ENCODE data around the gene SLX4.

The SLX4 gene

DNA sequence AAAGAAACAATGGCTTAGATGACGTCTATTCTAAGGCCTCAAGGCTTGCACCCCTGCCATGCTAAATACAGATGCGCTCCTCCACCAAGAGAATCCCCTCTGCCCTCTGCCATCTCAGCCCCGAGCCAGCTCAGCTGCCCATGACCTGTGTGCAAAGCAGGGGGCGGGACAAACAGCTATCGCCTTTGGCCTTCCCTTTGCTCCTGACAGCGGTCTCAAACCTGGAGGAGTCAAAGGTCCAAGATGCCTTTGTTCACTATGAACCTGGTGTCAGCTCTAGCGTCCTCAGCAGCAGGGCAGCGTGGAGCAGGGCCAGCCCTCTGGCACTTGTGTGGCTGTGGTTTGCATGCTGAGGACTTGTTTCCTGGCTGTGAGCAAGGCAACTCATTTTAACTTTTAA is 12.3 kb downstream of the SLX4 start:
- DNase-seq: no peak

GRCh38 chr16:3598236-3598635 is 13.2 kb downstream of the SLX4 start:
- no peak for DNase-seq

GRCh38 chr16:3597676-3598075 is 13.7 kb downstream of the SLX4 start:
- no peak for DNase-seq

- DNase-seq: no peak
These were observed 14.2 kb downstream of the SLX4 start for GRCh38 chr16:3597226-3597625.

- DNase-seq: no peak
These were observed 15.1 kb downstream of the SLX4 start for GRCh38 chr16:3596101-3596861.

DNA sequence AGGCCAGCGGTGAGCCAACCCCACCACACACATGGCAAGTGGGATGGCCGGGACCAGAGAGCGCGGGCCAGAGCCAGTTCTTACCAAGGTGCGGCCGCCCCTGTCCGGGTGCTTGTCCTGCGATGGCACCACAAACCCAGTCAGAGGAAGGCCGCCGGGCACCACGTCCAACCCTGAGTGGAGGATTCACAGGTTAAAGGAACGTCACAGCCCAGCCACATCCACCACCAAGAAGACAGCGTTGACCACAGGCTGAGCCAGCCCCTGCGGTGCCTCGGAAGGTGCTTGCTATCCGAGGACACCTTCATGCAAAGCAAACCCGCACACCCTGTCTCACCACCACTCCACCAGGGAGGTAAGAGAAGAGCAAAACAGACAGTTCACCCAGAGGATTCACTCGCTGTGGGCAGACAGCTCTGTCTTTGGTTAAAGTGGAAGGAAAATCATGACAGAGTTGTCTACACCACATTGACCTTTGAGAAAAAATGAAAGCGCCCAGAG is 15.8 kb downstream of the SLX4 start:
- DNase-seq: no peak

GRCh38 chr16:3595110-3595486 is 16.3 kb downstream of the SLX4 start:
- no peak for DNase-seq

GRCh38 chr16:3594316-3595109 is 16.9 kb downstream of the SLX4 start:
- DNase-seq: no peak

GRCh38 chr16:3592559-3592958 is 18.8 kb downstream of the SLX4 start:
- DNase-seq: no peak

GRCh38 chr16:3591991-3592390 is 19.4 kb downstream of the SLX4 start:
- no peak for DNase-seq

GRCh38 chr16:3591436-3591803 is 20.0 kb downstream of the SLX4 start:
- no peak for DNase-seq

GRCh38 chr16:3590736-3591435 is 20.5 kb downstream of the SLX4 start:
- DNase-seq: no peak

- no peak for DNase-seq
These were observed 21.3 kb downstream of the SLX4 start for GRCh38 chr16:3589991-3590701.

GRCh38 chr16:3589441-3589921 is 21.9 kb downstream of the SLX4 start:
- DNase-seq: no peak

- DNase-seq: no peak
These were observed 22.4 kb downstream of the SLX4 start for GRCh38 chr16:3589001-3589400.

- DNase-seq: no peak
These were observed 23.8 kb downstream of the SLX4 start for GRCh38 chr16:3587547-3588110.

DNA sequence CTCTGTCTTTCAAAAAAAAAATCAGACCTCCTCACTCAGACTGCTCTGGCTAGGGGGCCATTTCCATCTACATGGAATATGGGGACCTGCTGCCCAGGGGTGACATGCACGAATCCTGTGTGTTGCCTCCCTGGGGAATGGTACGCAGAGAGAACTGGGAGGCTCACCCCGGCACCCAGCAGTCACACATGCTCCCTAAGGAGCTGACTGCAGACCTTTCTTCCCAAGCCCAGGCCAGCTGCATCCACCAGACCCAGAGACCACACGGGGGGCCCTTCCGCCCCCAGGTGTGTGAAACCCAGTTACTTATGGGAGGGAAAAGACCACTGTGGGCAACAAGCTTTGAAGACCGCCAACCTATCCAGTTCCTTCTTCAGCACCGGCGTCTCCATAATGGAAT is 27.0 kb downstream of the SLX4 start:
- DNase-seq: no peak

GRCh38 chr16:3583303-3584038 is 27.9 kb downstream of the SLX4 start:
- no peak for DNase-seq

GRCh38 chr16:3582276-3583165 is 28.9 kb downstream of the SLX4 start:
- no peak for DNase-seq

- DNase-seq: no peak
These were observed 30.0 kb downstream of the SLX4 start for GRCh38 chr16:3581392-3581791.

DNA sequence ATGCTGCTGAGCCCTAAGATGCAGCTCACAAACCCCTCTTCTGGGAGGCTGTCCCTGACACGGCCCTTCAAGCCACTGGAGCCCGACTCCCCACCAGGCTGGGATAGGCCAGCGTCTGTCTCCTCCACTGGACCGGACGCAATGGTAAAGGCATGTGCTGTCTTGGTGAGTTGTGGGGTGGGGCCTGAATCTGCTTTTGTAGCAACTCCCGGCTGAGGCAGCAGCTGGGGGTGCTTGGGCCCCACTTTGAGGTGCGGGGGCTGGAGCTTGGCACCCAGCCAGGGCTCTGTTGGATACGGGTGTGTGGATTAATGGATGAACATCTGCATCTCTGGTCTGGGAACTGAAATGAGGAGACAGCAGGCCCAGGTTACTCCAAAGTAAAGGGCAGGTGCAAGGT is 30.7 kb downstream of the SLX4 start:
- DNase-seq: no peak
